D721Med (cell line): ENCODE data around the gene CRISPLD2.
"Not testable (repeated sequence)": the region's sequence is repeated elsewhere in the genome, so short reads cannot be mapped to it uniquely, and the experiment has no call there.

Experiments
- DNase-seq: peaks from one replicate; pipeline ENCODE4 v3.0.0; 2011; ENCODE audit warnings: low spot score; ENCODE audit not compliant: insufficient read length
- FAIRE-seq: peaks from 2 replicates; lab custom pipeline; 2011; peaks lifted over from hg19 to GRCh38; lab: Jason Lieb, UNC
- CTCF ChIP-seq: IDR thresholded peaks from 2 replicates; pipeline ENCODE4 v1.5.1; 2012; ENCODE audit warnings: mild to moderate bottlenecking, control low read depth; ENCODE audit not compliant: insufficient read depth; ENCODE audit errors: missing control alignments

Gene CRISPLD2

GRCh38 chr16:84851192-84852127, 31.7 kb downstream of the CRISPLD2 start:
- no peak for TF ChIP-seq CTCF
- DNase-seq = no peak
- FAIRE-seq = no peak

- TF ChIP-seq CTCF = no peak
- FAIRE-seq (no peak), DNase-seq (no peak)
These were observed 33.7 kb downstream of the CRISPLD2 start for GRCh38 chr16:84853534-84853933.

- TF ChIP-seq CTCF = no peak
- no peak for FAIRE-seq
- DNase-seq = no peak
These were observed 35.0 kb downstream of the CRISPLD2 start for GRCh38 chr16:84854759-84855158.

- not testable (repeated sequence) for DNase-seq, FAIRE-seq
These were observed 35.8 kb downstream of the CRISPLD2 start for GRCh38 chr16:84855435-84856202.

GRCh38 chr16:84856203-84856581, 36.4 kb downstream of the CRISPLD2 start:
- not testable (repeated sequence) for DNase-seq, FAIRE-seq

DNA sequence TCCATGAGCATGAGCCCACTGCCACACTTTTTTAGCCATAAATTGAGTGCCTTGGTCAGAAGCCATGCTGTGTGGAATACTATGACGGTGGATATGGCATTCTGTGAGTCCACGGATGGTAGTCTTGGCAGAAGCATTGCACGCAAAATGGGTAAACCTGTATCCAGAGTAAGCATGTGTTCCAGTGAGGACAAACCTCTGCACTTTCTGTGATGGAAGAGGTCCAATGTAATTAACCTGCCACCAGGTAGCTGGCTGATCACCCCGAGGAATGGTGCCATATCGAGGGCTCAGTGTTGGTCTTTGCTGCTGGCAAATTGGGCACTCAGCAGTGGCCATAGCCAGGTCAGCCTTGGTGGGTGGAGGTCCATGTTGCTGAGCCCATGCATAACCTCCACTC, 37.0 kb downstream of the CRISPLD2 start:
- not testable (repeated sequence) for FAIRE-seq, DNase-seq

GRCh38 chr16:84859681-84860080, 39.9 kb downstream of the CRISPLD2 start:
- no peak for TF ChIP-seq CTCF
- DNase-seq = no peak
- FAIRE-seq = no peak

DNA sequence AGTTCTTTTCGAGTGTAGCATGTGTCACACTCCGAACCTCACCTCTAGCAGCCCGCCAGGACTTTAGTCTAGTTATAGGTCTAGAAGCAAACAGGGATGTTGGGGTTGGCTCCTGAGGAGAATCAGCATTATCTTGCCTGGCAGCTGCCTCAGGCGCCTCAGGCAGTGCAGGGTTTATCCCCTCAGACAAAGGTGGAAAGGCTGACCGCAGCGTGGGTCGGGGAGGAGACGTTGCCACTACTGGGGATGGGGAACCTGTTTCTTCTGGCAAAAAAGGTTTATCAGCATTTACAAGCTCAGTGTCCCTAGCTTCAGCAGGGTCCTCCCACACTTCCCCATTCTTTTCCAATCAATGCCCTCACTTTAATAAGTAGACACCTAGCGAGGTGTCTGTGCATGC, 40.6 kb downstream of the CRISPLD2 start:
- DNase-seq (no peak), FAIRE-seq (no peak)
- TF ChIP-seq CTCF = no peak
